Skeletal muscle cell (primary cell): ENCODE data around the gene MRGPRF.

Experiments used
- DNase-seq: peaks from one replicate; pipeline ENCODE4 v3.0.0-alpha.2; 2010; ENCODE audit warnings: low read depth
- H3K4me3 ChIP-seq: 2 replicates; pipeline ENCODE4 v1.5.1; 2011; ENCODE audit warnings: low read depth, mild to moderate bottlenecking, control low read depth, low read length, moderate library complexity

Gene MRGPRF

DNA sequence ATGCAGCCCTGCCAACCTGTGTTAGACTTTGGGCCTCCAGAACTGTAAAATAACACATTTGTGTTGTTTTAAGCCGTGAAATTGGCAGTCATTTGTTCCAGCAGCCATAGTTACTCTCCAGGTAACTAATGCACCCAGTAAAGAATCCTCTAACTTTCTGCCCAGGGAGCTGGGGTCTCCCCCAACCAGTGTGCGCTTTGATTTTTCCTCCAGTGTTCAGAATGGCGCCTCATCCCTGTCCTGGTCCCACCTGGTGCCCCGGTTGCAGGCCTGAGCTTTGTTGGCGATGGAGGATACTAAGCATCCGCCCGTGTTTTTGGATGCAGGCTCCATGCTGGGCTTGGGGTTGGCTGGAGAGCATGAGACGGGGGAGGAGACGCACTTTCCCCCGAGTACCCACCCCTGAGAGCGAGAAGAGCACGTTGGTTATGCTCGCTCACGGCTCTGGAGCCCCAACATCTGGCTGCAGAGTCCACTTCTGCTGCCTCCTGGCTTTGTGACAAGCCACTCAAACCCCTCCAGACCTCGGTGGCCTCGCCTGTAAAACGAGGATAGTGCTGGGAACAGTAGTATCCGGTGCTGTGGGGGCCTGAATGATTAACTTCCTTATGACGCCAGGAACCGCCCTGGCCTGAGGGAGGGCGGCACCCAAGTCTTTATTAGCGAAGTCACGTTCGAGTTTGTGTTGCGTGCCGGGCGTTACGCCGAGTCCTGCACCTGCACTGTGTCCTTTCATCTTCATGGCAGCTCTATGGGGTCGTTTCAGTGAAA, 58.0 kb downstream of the MRGPRF start:
- H3K4me3 ChIP-seq = no peak overlapping the region
- no peak for DNase-seq
